SK-N-MC (cell line): Measurements from ENCODE around the gene MAML3.
A peak's percentile ranks its signal among the peaks of the same experiment; 100 is the strongest.

ENCODE experiments used
- DNase-seq: peaks from one replicate; pipeline ENCODE4 v3.0.0-alpha.2; 2011; ENCODE audit warnings: low read depth, low spot score
- H3K27ac ChIP-seq: fragments of 200-600 bp; sonication (generic); 2 replicates; pipeline ENCODE4 v1.5.1; 2016; ENCODE audit warnings: mixed run types
- H3K36me3 ChIP-seq: fragments of 200-600 bp; sonication (generic); 2 replicates; pipeline ENCODE4 v1.6.1; 2017; ENCODE audit warnings: antibody characterized with exemption, low read length, mixed read lengths; ENCODE audit not compliant: insufficient read depth
- H3K4me3 ChIP-seq: fragments of 200-600 bp; sonication (generic); 2 replicates; pipeline ENCODE4 v1.5.1; 2016
- H3K9ac ChIP-seq: fragments of 200-600 bp; sonication (generic); 2 replicates; pipeline ENCODE4 v1.8.0; 2017; ENCODE audit warnings: mixed run types, mixed read lengths; ENCODE audit not compliant: insufficient read length
- H3K9me3 ChIP-seq: fragments of 200-600 bp; sonication (generic); 2 replicates; pipeline ENCODE4 v1.6.1; 2017; ENCODE audit warnings: low read depth, mild to moderate bottlenecking, antibody characterized with exemption, low read length, moderate library complexity, mixed read lengths
- EZH2 ChIP-seq: fragments of 200-600 bp; sonication (generic); IDR thresholded peaks from one replicate; pipeline ENCODE4 v1.6.1; 2017; ENCODE audit warnings: antibody characterized with exemption
- FOXP2 ChIP-seq: optimal IDR thresholded peaks from 2 replicates; pipeline ENCODE3; 2011; ENCODE audit warnings: mild to moderate bottlenecking, moderate library complexity; ENCODE audit not compliant: insufficient read depth; ENCODE audit errors: extremely low read length, control extremely low read depth
- POLR2AphosphoS5 ChIP-seq: IDR thresholded peaks from 2 replicates; pipeline ENCODE4 v1.6.1; 2012; ENCODE audit warnings: mild to moderate bottlenecking, low read depth, low read length, borderline replicate concordance

Gene MAML3

DNA sequence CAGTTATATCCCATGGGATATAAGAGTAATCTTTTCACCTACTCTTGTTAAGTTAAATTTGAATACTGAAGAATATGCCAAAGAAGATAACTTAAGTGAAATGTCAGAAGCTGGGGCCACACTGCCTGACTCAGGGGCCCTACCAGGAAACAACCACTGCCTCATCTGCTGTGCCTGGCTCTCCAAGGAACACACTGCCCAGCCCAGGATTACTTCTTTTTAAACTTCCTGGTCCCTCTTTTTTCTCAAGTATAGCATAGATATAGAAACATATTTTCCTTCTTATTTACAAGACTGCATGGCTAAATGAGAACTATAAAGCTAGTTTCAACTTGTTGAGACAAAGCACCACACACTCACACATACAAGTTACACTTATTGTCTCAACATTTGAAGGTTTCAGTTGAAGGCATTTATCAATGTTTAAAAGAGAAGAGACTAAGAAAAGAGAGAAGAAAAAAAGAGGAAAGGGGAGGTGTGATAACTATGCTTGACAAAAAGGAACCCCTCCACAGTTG is 45.2 kb downstream of the MAML3 start:
- Histone ChIP-seq H3K36me3 (no peaks in the 10 kb centered on the region), H3K27ac (no peak overlapping the region), H3K9me3 (no peaks in the 10 kb centered on the region), H3K4me3 (no peak overlapping the region), H3K9ac (no peak overlapping the region)
- no peak for TF ChIP-seq EZH2
- no peak for TF ChIP-seq POLR2AphosphoS5
- no peak for TF ChIP-seq FOXP2
- no peak for DNase-seq

DNA sequence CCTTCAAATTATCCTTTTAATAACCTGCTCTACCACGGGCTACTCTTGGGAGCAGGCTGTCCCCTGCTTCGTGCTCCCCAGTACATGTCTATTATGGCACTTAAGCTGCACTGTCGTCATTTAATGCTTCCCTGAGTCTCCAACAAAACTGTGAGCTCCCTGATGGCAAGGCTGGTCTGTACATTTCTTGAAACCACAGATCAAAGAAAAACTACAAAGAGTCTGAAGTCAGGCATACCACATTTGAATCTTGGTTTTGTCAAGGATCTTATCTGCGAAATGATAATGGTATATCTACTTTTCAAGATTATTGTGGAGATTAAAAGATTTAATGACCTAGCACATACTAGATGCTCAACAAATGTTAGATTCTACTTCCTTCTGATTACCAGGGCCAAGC is 45.7 kb downstream of the MAML3 start:
- Histone ChIP-seq H3K36me3 (no peaks in the 10 kb centered on the region), H3K9me3 (no peaks in the 10 kb centered on the region), H3K4me3 (no peak overlapping the region), H3K27ac (no peak overlapping the region), H3K9ac (no peak overlapping the region)
- TF ChIP-seq POLR2AphosphoS5 (no peak), EZH2 (no peak), FOXP2 (no peak)
- DNase-seq: no peak

DNA sequence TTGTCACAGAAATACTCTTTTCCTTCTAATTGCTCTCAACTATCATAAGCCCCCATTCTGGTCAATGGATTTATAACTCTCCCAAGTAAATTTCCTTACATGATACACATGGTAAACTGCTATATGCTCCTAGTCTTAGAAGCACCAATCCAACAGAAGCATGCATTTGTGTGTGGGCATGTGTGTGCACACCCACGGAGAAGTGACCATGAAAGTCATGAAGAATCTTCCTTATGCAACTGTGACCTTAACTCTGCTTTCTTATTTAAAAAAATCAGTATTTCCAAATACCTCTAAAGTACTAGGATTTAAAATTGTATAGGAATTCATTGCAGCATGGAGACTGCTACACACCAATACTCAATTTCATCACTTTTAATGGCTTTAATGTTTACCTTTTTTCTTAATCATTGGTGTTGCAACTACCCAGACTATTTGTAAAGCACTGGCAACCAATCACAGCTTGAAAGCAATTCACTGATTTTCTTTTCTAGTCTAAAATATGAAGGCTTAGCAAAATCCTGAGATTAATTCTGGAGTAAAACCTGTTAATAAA is 47.6 kb downstream of the MAML3 start:
- TF ChIP-seq FOXP2 (no peak), EZH2 (no peak), POLR2AphosphoS5 (no peak)
- H3K9me3 ChIP-seq: no peaks in the 10 kb centered on the region
- H3K4me3 ChIP-seq: no peak overlapping the region
- no peak for DNase-seq
- no peak overlapping the region for H3K27ac ChIP-seq
- H3K9ac ChIP-seq: no peak overlapping the region
- no peaks in the 10 kb centered on the region for H3K36me3 ChIP-seq

DNA sequence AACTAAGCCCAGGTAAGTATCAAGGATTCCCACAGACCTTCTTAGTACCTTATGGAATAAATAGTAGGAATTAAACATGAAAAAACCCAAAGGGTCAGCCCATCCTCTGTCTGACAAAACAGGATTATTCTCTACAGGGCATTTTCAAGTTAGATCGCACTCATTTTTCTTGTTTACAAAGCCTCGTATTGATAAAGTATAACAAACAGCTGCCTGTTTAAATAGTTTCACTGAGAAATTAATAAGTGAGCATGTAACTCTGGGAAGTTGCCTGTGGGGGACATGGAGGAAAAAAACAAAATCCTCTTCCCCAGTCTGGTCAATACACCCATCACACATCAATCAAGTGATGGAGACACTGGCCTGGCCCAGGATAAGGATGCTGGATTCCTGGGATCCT is 48.5 kb downstream of the MAML3 start:
- Histone ChIP-seq H3K36me3 (no peaks in the 10 kb centered on the region), H3K27ac (no peak overlapping the region)
- TF ChIP-seq FOXP2 (no peak), POLR2AphosphoS5 (no peak), EZH2 (no peak)

GRCh38 chr4:140103676-140104075 is 50.3 kb downstream of the MAML3 start:
- DNase-seq: no peak
- TF ChIP-seq EZH2 (no peak), POLR2AphosphoS5 (no peak)
- H3K9ac ChIP-seq: no peak overlapping the region
- H3K27ac ChIP-seq: no peak overlapping the region
- no peaks in the 10 kb centered on the region for H3K9me3 ChIP-seq
- H3K4me3 ChIP-seq: no peak overlapping the region
- no peaks in the 10 kb centered on the region for H3K36me3 ChIP-seq

More for the DNA sequence above, 48.5 kb downstream of the MAML3 start:
- DNase-seq: no peak
- Histone ChIP-seq H3K9me3 (no peaks in the 10 kb centered on the region), H3K4me3 (no peak overlapping the region), H3K9ac (no peak overlapping the region)

DNA sequence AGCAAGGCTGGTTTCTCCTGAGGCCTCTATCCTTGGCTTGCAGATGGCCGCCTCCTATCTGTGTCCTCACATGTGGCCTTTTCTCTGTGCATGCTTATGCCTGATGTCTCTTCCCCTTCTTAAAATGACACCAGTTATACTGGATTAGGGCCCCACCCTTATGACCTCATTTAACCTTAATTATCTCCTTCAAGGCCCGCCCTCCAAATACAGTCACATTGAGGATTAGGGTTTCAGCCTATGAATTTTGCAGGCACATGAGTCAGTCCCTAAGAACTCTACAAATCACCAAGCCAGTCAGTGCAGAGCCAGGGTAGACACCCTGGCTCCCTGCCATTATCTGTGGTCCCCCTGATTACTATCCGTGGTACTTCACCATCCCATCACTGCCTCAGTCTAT is 51.6 kb downstream of the MAML3 start:
- no peak for DNase-seq
- no peaks in the 10 kb centered on the region for H3K36me3 ChIP-seq
- no peak for TF ChIP-seq EZH2
- TF ChIP-seq POLR2AphosphoS5: no peak
- no peak for TF ChIP-seq FOXP2
- H3K9ac ChIP-seq: no peak overlapping the region
- H3K4me3 ChIP-seq: no peak overlapping the region
- H3K9me3 ChIP-seq: no peaks in the 10 kb centered on the region
- no peak overlapping the region for H3K27ac ChIP-seq

- no peak for DNase-seq
- no peaks in the 10 kb centered on the region for H3K36me3 ChIP-seq
- no peak overlapping the region for H3K4me3 ChIP-seq
- H3K9me3 ChIP-seq: no peaks in the 10 kb centered on the region
- no peak overlapping the region for H3K9ac ChIP-seq
- TF ChIP-seq FOXP2 (no peak), EZH2 (no peak)
- H3K27ac ChIP-seq: no peak overlapping the region
Observed at GRCh38 chr4:140100771-140101170, 53.2 kb downstream of the MAML3 start.

- Histone ChIP-seq H3K27ac (peak overlapping the region; percentile 22; the same call in 1 of the 2 replicates), H3K9me3 (no peaks in the 10 kb centered on the region), H3K36me3 (no peaks in the 10 kb centered on the region), H3K9ac (no peak overlapping the region), H3K4me3 (0 out of 2 replicates have a peak overlapping the region, but pooled peaks have one; percentile 9)
- DNase-seq: peak; percentile 26
- TF ChIP-seq FOXP2 (no peak), POLR2AphosphoS5 (no peak), EZH2 (no peak)
Observed at GRCh38 chr4:140099983-140100382, 54.0 kb downstream of the MAML3 start.
